Dendritic cell treated with granulocyte-macrophage colony-stimulating factor and Interleukin-4, amounts not matched to agents 40 ng/mL and 50 ng/mL, for 4 days (primary cell): ENCODE measurements around the gene CTR9.

Experiments used
- H3K27ac Mint-ChIP-seq: one replicate; pipeline ENCODE4 v1.8.0; 2022; ENCODE audit warnings: mild to moderate bottlenecking, mixed read lengths
- H3K27me3 Mint-ChIP-seq: one replicate; pipeline ENCODE4 v1.8.0; 2022; ENCODE audit warnings: mild to moderate bottlenecking, mixed read lengths
- H3K36me3 Mint-ChIP-seq: one replicate; pipeline ENCODE4 v1.8.0; 2022; ENCODE audit warnings: low read depth, mixed read lengths
- H3K4me1 Mint-ChIP-seq: one replicate; pipeline ENCODE4 v1.8.0; 2022; ENCODE audit warnings: low read depth, mixed read lengths
- H3K4me3 Mint-ChIP-seq: one replicate; pipeline ENCODE4 v1.8.0; 2022; ENCODE audit warnings: mild to moderate bottlenecking, moderate library complexity, mixed read lengths
- H3K9me3 Mint-ChIP-seq: one replicate; pipeline ENCODE4 v1.8.0; 2022; ENCODE audit warnings: mixed read lengths
- intact Hi-C: fragments of 100-400 bp; cut with micrococcal nuclease; formaldehyde crosslinking; loops from one replicate; pipeline ENCODE4 v1.15.0; 2022

The CTR9 gene

GRCh38 chr11:10751581-10751940, 515 bp downstream of the CTR9 start:
- no peaks in the 10 kb centered on the region for H3K27me3 Mint-ChIP-seq
- H3K9me3 Mint-ChIP-seq: no peaks in the 10 kb centered on the region
- peaks cover 24% of the 10 kb centered on the region for H3K36me3 Mint-ChIP-seq
- peak overlapping the region; percentile 97 for H3K27ac Mint-ChIP-seq
- peak overlapping the region; percentile 95 for H3K4me3 Mint-ChIP-seq
- intact Hi-C loops: loop anchor here (10.0 kb wide), 1 partner anchor 53 kb away; the partner anchor contains the start of gene EIF4G2
- H3K4me1 Mint-ChIP-seq: peaks cover 11% of the 10 kb centered on the region

- Mint-ChIP-seq H3K4me1 (peaks cover 11% of the 10 kb centered on the region), H3K4me3 (peak overlapping the region; percentile 95), H3K27me3 (no peaks in the 10 kb centered on the region), H3K27ac (peak overlapping the region; percentile 97), H3K36me3 (peaks cover 24% of the 10 kb centered on the region), H3K9me3 (no peaks in the 10 kb centered on the region)
- intact Hi-C loops: loop anchor here (10.0 kb wide), 1 partner anchor 53 kb away; the partner anchor contains the start of gene EIF4G2
These were observed 1.0 kb downstream of the CTR9 start for GRCh38 chr11:10752061-10752460.

GRCh38 chr11:10752486-10752885, 1.4 kb downstream of the CTR9 start:
- H3K27me3 Mint-ChIP-seq: no peaks in the 10 kb centered on the region
- H3K36me3 Mint-ChIP-seq: peaks cover 24% of the 10 kb centered on the region
- intact Hi-C loops: loop anchor here (10.0 kb wide), 1 partner anchor 52 kb away; the partner anchor contains the start of gene EIF4G2
- H3K4me1 Mint-ChIP-seq: peaks cover 11% of the 10 kb centered on the region
- H3K27ac Mint-ChIP-seq: no peak overlapping the region
- peak overlapping the region; percentile 17 for H3K4me3 Mint-ChIP-seq
- no peaks in the 10 kb centered on the region for H3K9me3 Mint-ChIP-seq

GRCh38 chr11:10758957-10759356, 7.9 kb downstream of the CTR9 start:
- Mint-ChIP-seq H3K27me3 (no peaks in the 10 kb centered on the region), H3K4me1 (peaks cover 5% of the 10 kb centered on the region), H3K36me3 (peaks cover 20% of the 10 kb centered on the region), H3K4me3 (no peak overlapping the region), H3K9me3 (no peaks in the 10 kb centered on the region), H3K27ac (no peak overlapping the region)
- intact Hi-C loops: loop anchor here (10.0 kb wide), 1 partner anchor 46 kb away; the partner anchor contains the start of gene EIF4G2

DNA sequence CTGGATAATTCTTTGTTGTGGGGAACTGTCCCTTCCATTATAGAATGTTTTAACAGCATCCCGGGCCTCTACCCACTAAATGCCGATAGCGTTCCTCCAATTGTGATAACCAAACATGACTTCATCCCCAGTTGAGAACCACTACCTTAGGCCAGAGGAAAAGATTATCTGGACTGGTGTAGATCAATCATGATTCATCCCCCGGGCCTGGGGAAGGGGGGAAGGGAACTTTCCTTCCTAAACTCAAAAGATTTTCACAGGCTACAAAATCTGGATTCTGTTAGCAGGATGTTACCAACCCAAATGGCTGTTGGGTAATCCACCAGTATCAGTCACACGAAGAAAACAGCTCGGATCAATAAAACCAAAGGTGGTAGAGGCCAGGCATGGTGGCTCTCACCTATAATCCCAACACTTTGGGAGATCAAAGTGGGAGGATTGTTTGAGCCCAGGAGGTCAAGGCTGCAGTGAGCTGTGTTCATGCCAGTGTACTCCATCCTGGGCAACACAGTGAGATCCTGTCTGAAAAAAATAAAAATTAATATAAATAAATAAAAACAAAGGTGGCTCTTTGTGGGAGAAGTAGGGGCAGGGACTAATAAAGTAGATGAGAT, 10.1 kb downstream of the CTR9 start:
- Mint-ChIP-seq H3K9me3 (no peaks in the 10 kb centered on the region), H3K4me1 (peaks cover 5% of the 10 kb centered on the region)

GRCh38 chr11:10762185-10762584, 11.1 kb downstream of the CTR9 start:
- intact Hi-C loops: no loop called here
- Mint-ChIP-seq H3K27ac (no peak overlapping the region), H3K36me3 (peaks cover 16% of the 10 kb centered on the region)

More for the DNA sequence above, 10.1 kb downstream of the CTR9 start:
- H3K36me3 Mint-ChIP-seq: peaks cover 16% of the 10 kb centered on the region
- H3K27ac Mint-ChIP-seq: no peak overlapping the region
- no peak overlapping the region for H3K4me3 Mint-ChIP-seq
- H3K27me3 Mint-ChIP-seq: no peaks in the 10 kb centered on the region
- intact Hi-C loops: no loop called here

GRCh38 chr11:10762913-10763421, 11.9 kb downstream of the CTR9 start:
- intact Hi-C loops: no loop called here
- Mint-ChIP-seq H3K4me1 (peaks cover 5% of the 10 kb centered on the region), H3K4me3 (no peak overlapping the region), H3K36me3 (peaks cover 16% of the 10 kb centered on the region), H3K27ac (no peak overlapping the region), H3K9me3 (no peaks in the 10 kb centered on the region), H3K27me3 (no peaks in the 10 kb centered on the region)

More at GRCh38 chr11:10762185-10762584, 11.1 kb downstream of the CTR9 start:
- Mint-ChIP-seq H3K27me3 (no peaks in the 10 kb centered on the region), H3K9me3 (no peaks in the 10 kb centered on the region), H3K4me1 (peaks cover 5% of the 10 kb centered on the region), H3K4me3 (no peak overlapping the region)

- Mint-ChIP-seq H3K27ac (no peak overlapping the region), H3K36me3 (peaks cover 16% of the 10 kb centered on the region), H3K27me3 (no peaks in the 10 kb centered on the region), H3K4me3 (no peak overlapping the region), H3K9me3 (no peaks in the 10 kb centered on the region), H3K4me1 (peaks cover 5% of the 10 kb centered on the region)
- intact Hi-C loops: no loop called here
These were observed 12.7 kb downstream of the CTR9 start for GRCh38 chr11:10763766-10764165.

DNA sequence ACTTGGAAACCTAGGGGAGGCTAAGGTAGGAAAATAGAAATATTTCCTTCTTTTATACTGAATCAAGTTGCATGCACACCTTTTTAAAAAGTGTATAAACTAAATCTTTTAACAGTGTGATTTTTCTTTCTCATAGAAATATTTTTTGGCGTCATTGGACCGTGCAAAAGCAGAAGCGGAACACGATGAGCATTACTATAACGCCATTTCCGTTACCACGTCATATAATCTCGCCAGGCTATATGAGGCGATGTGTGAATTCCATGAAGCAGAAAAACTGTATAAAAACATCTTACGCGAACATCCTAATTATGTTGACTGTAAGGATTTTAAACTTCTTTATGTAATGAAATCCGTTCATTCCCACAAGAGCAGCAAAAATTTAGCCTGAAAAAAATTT, 13.4 kb downstream of the CTR9 start:
- Mint-ChIP-seq H3K9me3 (no peaks in the 10 kb centered on the region), H3K4me3 (no peak overlapping the region), H3K27ac (no peak overlapping the region), H3K36me3 (peaks cover 16% of the 10 kb centered on the region), H3K27me3 (no peaks in the 10 kb centered on the region), H3K4me1 (peaks cover 5% of the 10 kb centered on the region)
- intact Hi-C loops: no loop called here

DNA sequence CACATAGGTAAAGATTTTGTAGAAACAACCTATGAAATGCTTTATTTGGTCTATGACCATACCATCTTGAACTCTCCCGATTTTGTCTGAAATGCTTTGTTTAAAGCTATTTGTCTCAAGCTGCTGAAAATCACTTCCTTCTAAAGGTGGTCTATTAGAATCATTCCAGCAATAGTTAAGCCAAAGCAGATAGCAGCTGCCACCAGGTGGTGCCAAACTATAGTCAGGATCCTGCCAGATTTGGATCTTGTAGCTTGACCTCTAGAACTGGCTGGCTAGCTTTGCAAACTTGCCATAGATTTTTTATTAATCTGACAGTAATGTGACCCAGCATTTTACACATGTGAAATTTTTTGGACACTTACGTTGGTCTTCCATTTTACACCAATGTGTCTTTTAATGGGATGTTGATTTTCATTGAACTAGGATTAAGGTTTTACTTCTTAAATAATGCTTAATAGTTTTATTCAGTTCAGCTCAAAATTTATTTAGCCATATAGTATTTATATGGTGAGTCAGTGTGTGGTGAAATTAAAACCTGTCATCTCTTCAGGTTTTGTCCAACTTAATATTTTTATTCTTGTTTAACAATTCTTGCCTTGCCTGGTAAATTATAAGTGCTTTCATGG, 19.7 kb downstream of the CTR9 start:
- Mint-ChIP-seq H3K4me3 (no peak overlapping the region), H3K27me3 (no peaks in the 10 kb centered on the region), H3K4me1 (no peaks in the 10 kb centered on the region), H3K36me3 (peaks cover 44% of the 10 kb centered on the region), H3K27ac (no peak overlapping the region), H3K9me3 (no peaks in the 10 kb centered on the region)
- intact Hi-C loops: no loop called here

DNA sequence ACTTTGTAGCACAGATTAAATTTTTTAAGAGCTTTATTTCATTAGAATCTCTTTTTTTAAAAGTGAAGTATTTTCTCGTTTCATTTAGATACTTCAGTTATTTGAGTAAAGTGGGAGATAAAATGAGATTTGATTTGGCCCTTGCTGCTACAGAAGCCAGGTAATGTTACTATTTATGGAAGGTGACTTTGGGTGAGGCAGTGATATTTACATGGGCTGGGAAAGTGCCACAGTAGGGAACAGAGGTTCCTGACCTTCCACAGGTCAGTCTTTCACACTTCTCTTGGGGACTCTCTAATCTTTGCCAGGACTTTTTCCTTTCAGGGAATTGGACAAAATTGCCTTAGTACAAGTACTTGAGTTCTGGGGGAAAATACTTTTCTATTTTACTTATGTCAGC, 20.4 kb downstream of the CTR9 start:
- peaks cover 51% of the 10 kb centered on the region for H3K36me3 Mint-ChIP-seq
- no peaks in the 10 kb centered on the region for H3K27me3 Mint-ChIP-seq
- intact Hi-C loops: no loop called here
- peaks cover 1% of the 10 kb centered on the region for H3K4me1 Mint-ChIP-seq
- no peak overlapping the region for H3K27ac Mint-ChIP-seq
- no peak overlapping the region for H3K4me3 Mint-ChIP-seq
- H3K9me3 Mint-ChIP-seq: no peaks in the 10 kb centered on the region

DNA sequence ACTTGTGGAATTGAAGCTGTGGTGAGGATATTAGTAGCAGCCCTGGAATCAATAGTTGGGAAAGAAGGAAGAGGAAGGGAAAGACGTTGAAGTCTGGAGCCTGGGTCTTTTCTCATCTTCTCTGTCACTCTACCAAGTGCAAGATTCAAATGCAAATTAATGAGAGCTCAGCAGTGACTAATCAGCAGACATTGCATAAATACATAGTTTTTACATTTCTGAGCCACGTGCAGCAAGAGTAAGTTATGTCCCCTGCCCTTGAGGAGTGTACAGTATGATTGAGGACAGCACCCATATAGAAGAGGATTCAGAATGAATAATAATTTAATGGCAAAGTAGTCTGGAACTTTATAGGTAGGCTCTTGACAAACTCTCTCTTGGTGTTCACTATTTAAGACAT, 23.8 kb downstream of the CTR9 start:
- no peak overlapping the region for H3K4me3 Mint-ChIP-seq
- H3K36me3 Mint-ChIP-seq: peaks cover 81% of the 10 kb centered on the region

DNA sequence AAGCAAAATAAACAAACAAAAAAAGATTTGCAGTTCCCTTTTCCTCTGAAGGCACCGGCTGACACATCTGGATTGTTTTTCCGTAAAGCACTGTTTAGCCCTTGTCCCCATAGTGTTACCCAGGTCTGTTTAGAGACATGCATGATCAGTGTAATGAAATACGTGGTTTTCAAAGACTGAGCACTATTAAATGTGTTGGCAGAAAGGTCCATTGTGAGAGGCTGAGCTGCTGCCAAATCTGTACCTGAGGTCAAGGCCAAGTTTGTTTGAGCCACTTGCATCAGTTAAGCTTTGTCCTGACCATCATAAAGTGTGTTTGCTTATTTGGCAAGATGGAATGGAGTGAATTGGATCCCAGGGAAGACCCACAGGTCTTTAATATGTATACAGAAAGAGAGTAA, 26.3 kb downstream of the CTR9 start:
- no peak overlapping the region for H3K4me3 Mint-ChIP-seq
- peaks cover 26% of the 10 kb centered on the region for H3K4me1 Mint-ChIP-seq
- peaks cover 78% of the 10 kb centered on the region for H3K36me3 Mint-ChIP-seq
- no peaks in the 10 kb centered on the region for H3K9me3 Mint-ChIP-seq
- intact Hi-C loops: no loop called here
- no peaks in the 10 kb centered on the region for H3K27me3 Mint-ChIP-seq
- peak overlapping the region; percentile 12 for H3K27ac Mint-ChIP-seq

More for the DNA sequence above, 23.8 kb downstream of the CTR9 start:
- Mint-ChIP-seq H3K27me3 (no peaks in the 10 kb centered on the region), H3K4me1 (peaks cover 17% of the 10 kb centered on the region), H3K9me3 (no peaks in the 10 kb centered on the region), H3K27ac (no peak overlapping the region)
- intact Hi-C loops: no loop called here

DNA sequence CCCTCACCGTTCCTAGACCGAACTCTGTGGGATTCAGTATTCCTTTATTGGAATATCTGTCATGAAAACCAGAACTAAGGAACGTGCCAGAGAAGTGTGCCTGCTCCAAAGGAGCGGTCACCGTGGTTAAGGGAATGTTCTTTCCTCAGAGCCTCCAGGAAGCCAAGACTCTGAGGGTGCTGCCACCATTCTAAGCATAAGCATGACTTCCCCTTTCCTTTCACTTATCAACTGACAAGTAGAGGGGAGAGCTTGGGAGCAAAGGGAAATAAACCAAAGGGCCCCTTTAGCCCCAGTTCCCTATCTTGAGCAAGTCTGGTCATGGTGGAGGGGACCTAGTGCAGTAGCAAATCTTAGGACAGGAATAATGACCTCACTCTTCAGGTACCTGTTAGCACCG, 26.8 kb downstream of the CTR9 start:
- H3K27me3 Mint-ChIP-seq: no peaks in the 10 kb centered on the region

More for the DNA sequence above, 26.8 kb downstream of the CTR9 start:
- Mint-ChIP-seq H3K9me3 (no peaks in the 10 kb centered on the region), H3K4me3 (no peak overlapping the region), H3K27ac (peak overlapping the region; percentile 12), H3K4me1 (peaks cover 26% of the 10 kb centered on the region), H3K36me3 (peaks cover 73% of the 10 kb centered on the region)
- intact Hi-C loops: no loop called here
